K562 (cell line): ENCODE measurements around the gene ME3. TPM values are rescaled to one million over a fixed set of nuclear protein-coding genes. Genes with fewer than 3 reads are reported as not detected.

Source experiments
- ATAC-seq: fragments of 200-7000 bp; cut with Tn5 transposase; 3 replicates; pipeline ENCODE4 v1.9.1; 2020; ENCODE audit warnings: moderate library complexity
- BruUV-seq: library from RNA; stranded (reverse); fragments of 400-500 nt; replicated peaks from 2 replicates; lab custom pipeline; 2021; lab: Mats Ljungman, UMichigan
- CTCF ChIA-PET: fragments of 300-600 bp; formaldehyde crosslinking; extraction: SDS; loops from one replicate; lab custom pipeline; 2021; ENCODE audit warnings: low intra/inter-chr PET ratio; lab: Yijun Ruan, JAX
- POLR2A ChIA-PET: fragments of 300-600, 350-650 bp; sonication (Branson Sonifier 250); formaldehyde crosslinking; extraction: SDS; loops from one replicate; lab custom pipeline; 2021; ENCODE audit warnings: antibody characterized with exemption, inconsistent platforms; lab: Yijun Ruan, JAX
- DNase-seq, 4 experiments: peaks; one replicate each; pipeline versions ENCODE4 v3.0.0 to v3.0.0-alpha.2; 2011 to 2018; ENCODE audit warnings: low spot score in 3 of 4, mixed read lengths in 3 of 4; ENCODE audit errors: extremely low read depth in 1 of 4
- FAIRE-seq: peaks from 2 replicates; lab custom pipeline; 2011; peaks lifted over from hg19 to GRCh38; lab: Jason Lieb, UNC
- H2AFZ ChIP-seq: 2 replicates; pipeline ENCODE4 v1.6.0; 2011; ENCODE audit warnings: low read depth, low read length, control low read depth, inconsistent platforms
- H3K27ac ChIP-seq: fragments of 200-600 bp; 3 replicates; pipeline ENCODE4 v1.8.0; 2011; ENCODE audit warnings: low read depth, mild to moderate bottlenecking, control low read depth, inconsistent platforms, low read length, moderate library complexity, mixed read lengths; ENCODE audit errors: extremely low read depth
- H3K27me3 ChIP-seq, 2 experiments: fragments of 300-600 bp in 1 of 2; 2 replicates in 1 of 2; 3 replicates in 1 of 2; pipeline versions ENCODE4 v1.6.0 to v1.8.0; 2011; ENCODE audit warnings: inconsistent platforms in 2 of 2, low read length in 2 of 2, mild to moderate bottlenecking in 1 of 2, mixed read lengths in 1 of 2, moderate library complexity in 1 of 2; ENCODE audit not compliant: control insufficient read depth in 2 of 2, insufficient read depth in 2 of 2
- H3K36me3 ChIP-seq: fragments of 300-600 bp; 3 replicates; pipeline ENCODE4 v1.8.0; 2011; ENCODE audit warnings: mild to moderate bottlenecking, low read length, inconsistent platforms; ENCODE audit not compliant: control insufficient read depth, insufficient read depth
- H3K4me1 ChIP-seq, 2 experiments: fragments of 200-600 bp in 1 of 2; replicated peaks in 1 of 2; 2 replicates in 1 of 2; 3 replicates in 1 of 2; pipeline versions ENCODE4 v1.5.1 to v1.8.0; 2011; ENCODE audit warnings: inconsistent platforms in 2 of 2, low read length in 2 of 2, mild to moderate bottlenecking in 1 of 2, mixed read lengths in 1 of 2, moderate library complexity in 1 of 2; ENCODE audit not compliant: control insufficient read depth in 2 of 2, insufficient read depth in 2 of 2
- H3K4me2 ChIP-seq: 2 replicates; pipeline ENCODE4 v1.6.1; 2011; ENCODE audit warnings: low read length, control low read depth, inconsistent platforms, mixed read lengths; ENCODE audit not compliant: insufficient read depth
- H3K4me3 ChIP-seq: fragments of 200-600 bp; sonication (generic), shearing (Covaris generic); 2 replicates; pipeline ENCODE4 v1.5.1; 2016; ENCODE audit warnings: control low read depth, inconsistent platforms
- H3K79me2 ChIP-seq: fragments of 200-600 bp; 3 replicates; pipeline ENCODE4 v1.8.0; 2011; ENCODE audit warnings: low read length, inconsistent platforms; ENCODE audit not compliant: control insufficient read depth, insufficient read depth
- H3K9ac ChIP-seq, 2 experiments: 2 replicates each; pipeline versions ENCODE4 v1.6.0 to v1.6.1; 2011; ENCODE audit warnings: low read depth in 2 of 2, low read length in 2 of 2, control low read depth in 1 of 2, inconsistent platforms in 1 of 2, mild to moderate bottlenecking in 1 of 2, mixed read lengths in 1 of 2; ENCODE audit not compliant: insufficient read depth in 1 of 2
- H3K9me1 ChIP-seq: one replicate; pipeline ENCODE4 v1.6.0; 2011; ENCODE audit warnings: inconsistent platforms, mild to moderate bottlenecking, low read length, moderate library complexity; ENCODE audit not compliant: control insufficient read depth, insufficient read depth
- H3K9me3 ChIP-seq: replicated peaks from 2 replicates; pipeline ENCODE4 v1.5.1; 2011; ENCODE audit warnings: low read depth, low read length, inconsistent platforms; ENCODE audit not compliant: control insufficient read depth, insufficient read depth
- H4K20me1 ChIP-seq: replicated peaks from 2 replicates; pipeline ENCODE4 v1.6.1; 2011; ENCODE audit warnings: low read length, inconsistent platforms, mixed read lengths; ENCODE audit not compliant: control insufficient read depth, insufficient read depth
- BCOR ChIP-seq: fragments of 450-650 bp; IDR thresholded peaks from 2 replicates; pipeline ENCODE4 v1.6.1; 2016
- CBX2 ChIP-seq: fragments of 200-600 bp; sonication (generic); IDR thresholded peaks from one replicate; pipeline ENCODE4 v1.6.1; 2012; ENCODE audit warnings: mild to moderate bottlenecking, low read length, inconsistent platforms; ENCODE audit not compliant: insufficient read depth, poor library complexity, severe bottlenecking
- CCNT2 ChIP-seq: IDR thresholded peaks from 2 replicates; pipeline ENCODE4 v1.6.1; 2011; ENCODE audit warnings: borderline replicate concordance, low read depth, mild to moderate bottlenecking, moderate library complexity, mixed read lengths, low read length; ENCODE audit not compliant: insufficient read length; ENCODE audit errors: extremely low read depth
- EWSR1 ChIP-seq: fragments of 450-650 bp; IDR thresholded peaks from 2 replicates; pipeline ENCODE4 v1.6.1; 2018; ENCODE audit warnings: borderline replicate concordance, mild to moderate bottlenecking, low read depth, moderate library complexity; ENCODE audit not compliant: partially characterized antibody
- PTTG1 ChIP-seq: fragments of 450-650 bp; IDR thresholded peaks from 2 replicates; pipeline ENCODE4 v1.6.1; 2016; ENCODE audit warnings: low read depth, mild to moderate bottlenecking, missing genetic modification characterization, missing compliant biosample characterization
- SMAD3 ChIP-seq: fragments of 450-650 bp; formaldehyde crosslinking; conservative IDR thresholded peaks from 2 replicates; pipeline ENCODE4 v1.4.0; 2020; ENCODE audit warnings: mild to moderate bottlenecking
- SOX6 ChIP-seq: fragments of 450-650 bp; IDR thresholded peaks from 2 replicates; pipeline ENCODE4 v1.6.1; 2014; ENCODE audit warnings: mild to moderate bottlenecking
- ZBTB17 ChIP-seq: fragments of 450-650 bp; formaldehyde crosslinking; IDR thresholded peaks from 2 replicates; pipeline ENCODE4 v1.4.0; 2020; ENCODE audit warnings: mild to moderate bottlenecking
- WGBS: fragments of 100-300 bp; shearing (Covaris generic); methylation state at CpG from one replicate; pipeline ENCODE4 v1.1.6; 2016; ENCODE audit warnings: low coverage, mixed read lengths; ENCODE audit not compliant: insufficient coverage; ENCODE audit errors: missing lambda C conversion rate; 5-methylcytosine and 5-hydroxymethylcytosine counted together
- in situ Hi-C: fragments of 300-500 bp; cut with MboI; formaldehyde crosslinking; loops from 4 replicates; pipeline ENCODE4 v1.15.0; 2018; ENCODE audit warnings: inconsistent platforms, mixed read lengths
- intact Hi-C: fragments of 100-400 bp; cut with micrococcal nuclease; formaldehyde crosslinking; loops from 2 replicates; pipeline ENCODE4 v1.14.2; 2022
- polyA plus RNA-seq, 8 experiments: library from polyadenylated mRNA; depleted of rRNA in 4 of 8; stranded (reverse) in 5 of 8; unstranded in 3 of 8; fragments of >200 nt; fragmentation: Nextera tagmentation in 2 of 8; fragmentation: Illumina TruSeq in 1 of 8; extraction: Ambion mirVana in 2 of 8; extraction: Trizol in 1 of 8; gene quantifications; 2 replicates each; pipeline versions ENCODE4 v1.2.1 to v1.2.3, GENCODE V29; 2011 to 2014; ENCODE audit warnings: inconsistent platforms in 1 of 8, missing spikeins in 1 of 8
- total RNA-seq, 7 experiments: library from RNA; depleted of rRNA in 6 of 7; stranded (reverse); fragments of >200 nt in 6 of 7; fragmentation: Illumina TruSeq in 2 of 7; extraction: Trizol in 2 of 7; gene quantifications; 2 replicates each; pipeline versions ENCODE4 v1.2.1 to v1.2.3, GENCODE V29; 2011 to 2021; ENCODE audit warnings: low replicate concordance in 1 of 7
- TF ChIP-seq, protein P1 (sequence below): fragments of 450-650 bp; formaldehyde crosslinking; IDR thresholded peaks from 2 replicates; pipeline ENCODE4 v1.4.0; 2020; ENCODE audit warnings: mild to moderate bottlenecking, mixed read lengths

ME3 gene
- total and polyA plus RNA-seq, 9 of the 15 experiments (the other 6 are each of a cell fraction or from before 2014, with no cell fraction given), result not detected

DNA sequence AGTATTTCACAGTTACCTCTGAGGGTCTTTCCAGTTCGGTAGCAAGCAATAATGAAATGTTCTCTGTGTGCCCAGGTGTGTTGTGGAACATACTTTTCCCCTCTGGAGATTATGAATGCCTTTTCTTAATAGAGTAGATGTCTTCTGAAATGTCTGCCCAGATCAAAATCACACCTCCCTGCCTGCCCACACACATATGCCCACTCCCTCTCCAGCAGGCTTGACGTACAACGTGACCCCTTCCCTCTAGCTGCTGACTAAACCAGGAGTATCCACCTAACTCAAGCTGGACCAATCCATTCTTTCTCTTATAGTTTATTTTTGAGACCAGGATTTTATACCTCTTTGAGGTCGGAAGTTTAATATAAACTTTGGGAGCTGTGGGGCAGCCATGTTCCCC, 48.7 kb downstream of the ME3 start:
- H2AFZ ChIP-seq, result no peak overlapping the region
- H3K27ac ChIP-seq, result no peak overlapping the region
- FAIRE-seq (no peak), ATAC-seq (no peak), DNase-seq (no peak)
- H3K27me3 ChIP-seq, result 0 out of 5 replicates have a peak, but pooled peaks cover 2 to 4% of the 10 kb centered on the region in 2 experiments
- H3K9ac ChIP-seq, result no peak overlapping the region
- H3K9me3 ChIP-seq, result no peaks in the 10 kb centered on the region
- H4K20me1 ChIP-seq, result no peaks in the 10 kb centered on the region
- no peaks in the 10 kb centered on the region for H3K4me1 ChIP-seq
- no peak overlapping the region for H3K4me3 ChIP-seq
- TF ChIP-seq, protein P1, sequence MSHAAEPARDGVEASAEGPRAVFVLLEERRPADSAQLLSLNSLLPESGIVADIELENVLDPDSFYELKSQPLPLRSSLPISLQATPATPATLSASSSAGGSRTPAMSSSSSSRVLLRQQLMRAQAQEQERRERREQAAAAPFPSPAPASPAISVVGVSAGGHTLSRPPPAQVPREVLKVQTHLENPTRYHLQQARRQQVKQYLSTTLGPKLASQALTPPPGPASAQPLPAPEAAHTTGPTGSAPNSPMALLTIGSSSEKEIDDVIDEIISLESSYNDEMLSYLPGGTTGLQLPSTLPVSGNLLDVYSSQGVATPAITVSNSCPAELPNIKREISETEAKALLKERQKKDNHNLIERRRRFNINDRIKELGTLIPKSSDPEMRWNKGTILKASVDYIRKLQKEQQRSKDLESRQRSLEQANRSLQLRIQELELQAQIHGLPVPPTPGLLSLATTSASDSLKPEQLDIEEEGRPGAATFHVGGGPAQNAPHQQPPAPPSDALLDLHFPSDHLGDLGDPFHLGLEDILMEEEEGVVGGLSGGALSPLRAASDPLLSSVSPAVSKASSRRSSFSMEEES (CRISPR knock-in tag), result no peak
- no peak for TF ChIP-seq PTTG1
- no peak for TF ChIP-seq EWSR1
- TF ChIP-seq ZBTB17 (CRISPR knock-in tag), result no peak
- no peak for TF ChIP-seq CCNT2
- no peak for TF ChIP-seq BCOR
- TF ChIP-seq CBX2, result no peak
- no peak for TF ChIP-seq SOX6
- no peak for TF ChIP-seq SMAD3 (CRISPR knock-in tag)
- H3K36me3 ChIP-seq, result no peaks in the 10 kb centered on the region
- no peaks in the 10 kb centered on the region for H3K9me1 ChIP-seq
- intact Hi-C loops, result no loop called here
- BruUV-seq, result no TSS peak
- no peaks in the 10 kb centered on the region for H3K79me2 ChIP-seq
- in situ Hi-C loops, result no loop called here
- 2% methylated on average over 4 of the region's 4 CpGs for WGBS
- ChIA-PET CTCF (no interaction called here), POLR2A (no interaction called here)
- H3K4me2 ChIP-seq, result no peak overlapping the region
